ENCODE measurements around the gene CCDC69.

Gene CCDC69

DNA sequence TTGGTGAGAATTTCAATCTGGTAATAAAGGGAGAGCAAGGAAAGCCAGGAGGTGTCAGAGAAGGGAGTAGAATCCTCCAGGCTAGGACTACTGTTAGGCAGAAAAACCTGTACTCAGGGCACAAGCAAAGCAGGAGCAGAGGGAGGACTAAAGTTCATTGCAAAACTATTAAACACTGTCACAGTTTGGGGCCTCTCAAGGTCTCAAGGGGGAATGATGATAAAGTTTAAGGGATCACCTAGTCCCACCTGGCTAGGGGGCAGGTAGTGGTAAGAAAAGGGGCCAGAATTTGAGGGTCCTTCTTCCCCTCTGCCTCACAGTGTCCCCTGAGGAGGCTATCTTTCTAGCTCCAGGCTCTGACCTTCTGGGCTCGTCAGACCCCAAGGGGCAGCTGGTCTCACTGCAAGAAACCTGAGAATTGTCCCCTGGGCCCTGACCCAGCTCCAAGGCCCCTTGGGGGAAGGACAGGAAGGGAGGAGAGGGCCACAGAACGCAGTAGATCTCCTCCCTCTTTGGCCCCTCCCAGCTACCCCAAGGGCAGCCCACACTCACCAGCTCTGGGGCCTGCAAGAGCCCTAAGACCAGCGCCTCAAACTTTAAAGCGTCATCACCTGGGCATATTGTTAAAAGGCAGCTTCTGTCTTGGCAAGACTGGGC, 974 bp downstream of the CCDC69 start:
- TF ChIP-seq, protein P1, sequence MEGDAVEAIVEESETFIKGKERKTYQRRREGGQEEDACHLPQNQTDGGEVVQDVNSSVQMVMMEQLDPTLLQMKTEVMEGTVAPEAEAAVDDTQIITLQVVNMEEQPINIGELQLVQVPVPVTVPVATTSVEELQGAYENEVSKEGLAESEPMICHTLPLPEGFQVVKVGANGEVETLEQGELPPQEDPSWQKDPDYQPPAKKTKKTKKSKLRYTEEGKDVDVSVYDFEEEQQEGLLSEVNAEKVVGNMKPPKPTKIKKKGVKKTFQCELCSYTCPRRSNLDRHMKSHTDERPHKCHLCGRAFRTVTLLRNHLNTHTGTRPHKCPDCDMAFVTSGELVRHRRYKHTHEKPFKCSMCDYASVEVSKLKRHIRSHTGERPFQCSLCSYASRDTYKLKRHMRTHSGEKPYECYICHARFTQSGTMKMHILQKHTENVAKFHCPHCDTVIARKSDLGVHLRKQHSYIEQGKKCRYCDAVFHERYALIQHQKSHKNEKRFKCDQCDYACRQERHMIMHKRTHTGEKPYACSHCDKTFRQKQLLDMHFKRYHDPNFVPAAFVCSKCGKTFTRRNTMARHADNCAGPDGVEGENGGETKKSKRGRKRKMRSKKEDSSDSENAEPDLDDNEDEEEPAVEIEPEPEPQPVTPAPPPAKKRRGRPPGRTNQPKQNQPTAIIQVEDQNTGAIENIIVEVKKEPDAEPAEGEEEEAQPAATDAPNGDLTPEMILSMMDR (conservative IDR thresholded peaks at IDR 0.05; ENCODE audit: low read depth, low read length): no peak
- no peak for DNase-seq (ENCODE audit: low read depth)
- H3K4me3 ChIP-seq (ENCODE audit: low read depth, low read length): peak overlapping the region; percentile 67

GRCh38 chr5:151222054-151222789, 1.7 kb downstream of the CCDC69 start:
- no peak overlapping the region for H3K4me3 ChIP-seq (ENCODE audit: low read depth, low read length)
- no peak for DNase-seq (ENCODE audit: low read depth)
- TF ChIP-seq, protein P1 (conservative IDR thresholded peaks at IDR 0.05; ENCODE audit: low read depth, low read length): no peak

GRCh38 chr5:151221574-151221973, 2.3 kb downstream of the CCDC69 start:
- no peak overlapping the region for H3K4me3 ChIP-seq (ENCODE audit: low read depth, low read length)
- peak; percentile 36 for DNase-seq (ENCODE audit: low read depth)
- TF ChIP-seq, protein P1 (conservative IDR thresholded peaks at IDR 0.05; ENCODE audit: low read depth, low read length): no peak

DNA sequence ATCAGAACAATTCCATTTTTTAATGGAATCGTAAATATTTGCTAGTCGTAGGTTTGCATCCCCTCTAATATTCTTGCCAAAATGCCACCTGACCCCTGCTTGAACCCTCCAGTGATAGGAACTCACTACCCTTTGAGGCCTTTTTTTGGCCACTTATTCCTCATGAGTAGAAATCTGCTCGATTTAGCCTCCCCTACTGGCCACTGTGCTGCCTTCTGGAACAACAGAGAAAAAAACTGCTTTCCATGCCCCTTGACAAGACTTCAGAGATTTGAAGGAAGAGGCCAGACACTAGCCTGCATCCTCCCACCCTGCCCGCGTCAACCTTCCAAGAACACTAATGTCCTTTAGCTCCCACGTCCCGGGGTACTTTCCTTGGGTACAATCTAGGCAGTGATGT, 4.1 kb downstream of the CCDC69 start:
- TF ChIP-seq, protein P1 (conservative IDR thresholded peaks at IDR 0.05; ENCODE audit: low read depth, low read length): peak; percentile 60
- peak; percentile 26 for DNase-seq (ENCODE audit: low read depth)
- H3K4me3 ChIP-seq (ENCODE audit: low read depth, low read length): no peak overlapping the region

- H3K4me3 ChIP-seq (ENCODE audit: low read depth, low read length): no peak overlapping the region
- no peak for DNase-seq (ENCODE audit: low read depth)
- TF ChIP-seq, protein P1 (conservative IDR thresholded peaks at IDR 0.05; ENCODE audit: low read depth, low read length): no peak
These were observed 4.8 kb downstream of the CCDC69 start for GRCh38 chr5:151219138-151219537.

DNA sequence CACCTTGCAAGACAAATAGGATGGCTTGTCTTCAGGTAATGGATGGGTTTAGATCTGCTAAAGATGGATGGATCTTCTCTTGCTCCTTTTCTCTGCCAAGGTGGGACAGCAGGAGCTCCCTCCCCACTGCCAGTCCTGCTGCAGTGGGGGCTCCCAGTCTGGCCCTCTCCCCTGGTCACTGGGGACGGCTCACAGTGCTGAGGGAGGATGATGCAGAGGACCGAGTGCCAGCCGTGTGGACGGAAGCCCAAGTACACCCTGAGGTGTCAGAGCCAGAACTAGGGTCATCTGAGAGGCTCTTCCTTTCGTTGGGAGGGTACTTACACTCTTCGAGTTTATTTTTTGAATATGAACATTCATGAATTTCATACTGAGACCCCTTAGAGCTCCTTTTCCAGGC, 5.7 kb downstream of the CCDC69 start:
- H3K4me3 ChIP-seq (ENCODE audit: low read depth, low read length): no peak overlapping the region
- TF ChIP-seq, protein P1 (conservative IDR thresholded peaks at IDR 0.05; ENCODE audit: low read depth, low read length): no peak
- DNase-seq (ENCODE audit: low read depth): no peak

DNA sequence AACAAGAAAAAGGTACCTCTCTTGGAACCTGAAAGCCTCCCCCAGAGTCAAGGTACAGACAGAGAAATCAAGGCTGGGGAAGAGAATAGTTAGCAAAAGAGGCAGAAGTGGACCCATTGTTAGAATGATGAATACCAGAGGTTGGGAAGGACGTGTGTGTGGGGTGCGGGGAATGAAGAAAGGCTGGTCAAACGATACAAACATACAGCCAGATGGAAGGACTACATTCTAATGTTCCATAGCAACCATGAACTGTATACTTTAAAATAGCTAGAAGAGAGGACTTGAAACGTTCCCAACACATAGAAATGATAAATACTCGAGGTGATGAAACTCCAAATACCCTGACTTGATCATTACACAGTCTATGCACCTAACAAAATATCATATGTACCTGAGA, 7.1 kb downstream of the CCDC69 start:
- no peak for DNase-seq (ENCODE audit: low read depth)
- no peak overlapping the region for H3K4me3 ChIP-seq (ENCODE audit: low read depth, low read length)
- TF ChIP-seq, protein P1 (conservative IDR thresholded peaks at IDR 0.05; ENCODE audit: low read depth, low read length): no peak
